ENCODE data around the gene ZBTB21.
"Not testable (repeated sequence)": the region's sequence is repeated elsewhere in the genome, so short reads cannot be mapped to it uniquely, and the experiment has no call there.

ZBTB21 gene

GRCh38 chr21:41957991-41958766 is 52.0 kb downstream of the ZBTB21 start:
- Mint-ChIP-seq H3K4me3 (no peak overlapping the region), H3K4me1 (peaks cover 32 to 51% of the 10 kb centered on the region in 2 donors), H3K27me3 (peaks cover 35 to 43% of the 10 kb centered on the region in 2 donors), H3K9me3 (no peaks in the 10 kb centered on the region), H3K27ac (no peak overlapping the region), H3K36me3 (peaks cover 0 to 7% of the 10 kb centered on the region in 2 donors)
- ATAC-seq (replicated peaks) = no peak
- no peak for DNase-seq

DNA sequence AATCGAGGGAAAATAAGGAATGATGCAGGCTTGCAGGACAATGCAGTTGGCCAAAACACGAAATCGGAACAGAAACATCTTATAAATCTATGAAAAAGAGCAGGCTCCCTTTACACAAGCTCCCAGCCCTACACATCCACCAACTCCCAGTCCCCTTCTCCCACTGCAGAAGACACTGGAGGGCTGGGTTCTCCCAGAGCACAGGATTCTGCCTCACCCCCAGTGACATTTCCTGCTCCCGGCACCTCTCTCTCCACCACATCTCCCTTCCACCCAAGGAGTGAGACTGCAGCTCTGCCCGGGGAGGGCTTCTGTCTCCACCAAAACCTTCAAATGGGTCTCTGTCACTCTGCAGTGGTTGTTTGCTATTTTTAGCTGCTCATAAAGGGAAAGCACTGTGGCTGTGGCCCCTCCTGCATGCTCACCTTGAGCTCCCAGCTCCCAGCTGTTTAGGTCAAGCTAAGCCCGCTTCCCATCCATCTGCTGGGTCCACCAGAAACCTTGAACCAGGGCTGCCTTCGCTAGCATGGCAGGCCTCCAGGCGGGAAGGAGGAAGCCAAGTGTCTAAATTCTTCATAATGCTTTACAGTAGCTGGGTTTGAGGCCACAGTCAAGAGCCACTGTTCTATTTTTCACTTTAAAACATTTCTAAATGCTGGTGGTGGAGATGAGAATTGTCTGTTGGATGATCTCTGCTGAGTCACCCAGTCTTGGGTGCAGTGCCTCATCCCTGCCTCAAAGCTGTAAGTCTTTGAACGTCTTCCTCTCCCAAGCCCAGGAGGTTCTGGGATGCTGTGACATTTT is 53.0 kb downstream of the ZBTB21 start:
- H3K27ac Mint-ChIP-seq = peak overlapping the region; percentile 70
- no peak for DNase-seq
- peaks cover 33 to 54% of the 10 kb centered on the region in 2 donors for H3K4me1 Mint-ChIP-seq
- no peak overlapping the region for H3K4me3 Mint-ChIP-seq
- peaks cover 0 to 7% of the 10 kb centered on the region in 2 donors for H3K36me3 Mint-ChIP-seq
- H3K9me3 Mint-ChIP-seq = no peaks in the 10 kb centered on the region
- peaks cover 30 to 38% of the 10 kb centered on the region in 2 donors for H3K27me3 Mint-ChIP-seq
- ATAC-seq (replicated peaks) = no peak

GRCh38 chr21:41955516-41955915 is 54.6 kb downstream of the ZBTB21 start:
- H3K27ac Mint-ChIP-seq = no peak overlapping the region
- no peaks in the 10 kb centered on the region for H3K9me3 Mint-ChIP-seq
- peaks cover 19 to 27% of the 10 kb centered on the region in 2 donors for H3K27me3 Mint-ChIP-seq
- H3K4me3 Mint-ChIP-seq = peak overlapping the region in 1 of 2 donors; percentile 18
- H3K4me1 Mint-ChIP-seq = peaks cover 27 to 43% of the 10 kb centered on the region in 2 donors
- ATAC-seq (replicated peaks) (peak; percentile 5 to 37), DNase-seq (no peak)
- H3K36me3 Mint-ChIP-seq = peaks cover 0 to 7% of the 10 kb centered on the region in 2 donors

DNA sequence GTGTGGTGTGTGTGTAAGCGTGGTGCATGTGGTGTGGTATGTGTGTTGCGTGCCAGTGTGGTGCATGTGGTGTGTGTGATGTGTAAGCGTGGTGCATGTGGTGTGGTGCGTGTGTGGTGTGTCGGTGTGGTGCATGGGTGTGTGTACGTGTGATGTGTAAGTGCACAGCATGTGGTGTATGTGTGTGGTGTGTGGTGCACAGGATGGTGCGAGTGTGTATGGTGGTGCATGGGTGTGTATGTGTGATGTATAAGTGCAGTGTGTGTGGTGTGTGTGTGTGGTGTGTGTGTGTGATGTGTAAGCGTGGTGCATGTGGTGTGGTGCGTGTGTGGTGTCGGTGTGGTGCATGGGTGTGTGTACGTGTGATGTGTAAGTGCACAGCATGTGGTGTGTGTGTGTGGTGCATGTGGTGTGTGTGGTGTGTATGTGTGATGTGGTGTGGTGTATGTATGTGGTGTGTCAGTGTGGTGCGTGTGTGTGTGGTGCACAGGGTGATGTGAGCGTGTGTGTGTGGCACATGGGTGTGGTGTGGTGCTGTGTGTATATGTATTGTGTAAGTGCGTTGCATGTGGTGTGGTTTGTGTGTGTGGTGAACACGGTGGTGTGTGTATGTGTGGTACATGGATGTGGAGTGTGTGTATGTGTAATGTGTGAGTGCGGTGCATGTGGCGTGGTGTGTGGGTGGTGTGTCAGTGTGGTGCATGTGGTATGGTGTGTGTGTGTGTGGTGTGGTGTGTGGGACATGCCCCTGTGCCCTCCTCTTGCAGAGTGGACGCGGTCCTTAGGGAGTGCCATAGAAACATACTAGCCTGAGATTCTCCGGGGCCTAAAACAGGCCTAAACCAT is 55.3 kb downstream of the ZBTB21 start:
- peaks cover 27 to 43% of the 10 kb centered on the region in 2 donors for H3K4me1 Mint-ChIP-seq
- peaks cover 2 to 7% of the 10 kb centered on the region in 2 donors for H3K36me3 Mint-ChIP-seq
- H3K27ac Mint-ChIP-seq = no peak overlapping the region
- H3K9me3 Mint-ChIP-seq = no peaks in the 10 kb centered on the region
- no peak for DNase-seq
- peaks cover 19 to 27% of the 10 kb centered on the region in 2 donors for H3K27me3 Mint-ChIP-seq
- no peak for ATAC-seq (replicated peaks)
- peak overlapping the region; percentile 59 to 75 for H3K4me3 Mint-ChIP-seq

DNA sequence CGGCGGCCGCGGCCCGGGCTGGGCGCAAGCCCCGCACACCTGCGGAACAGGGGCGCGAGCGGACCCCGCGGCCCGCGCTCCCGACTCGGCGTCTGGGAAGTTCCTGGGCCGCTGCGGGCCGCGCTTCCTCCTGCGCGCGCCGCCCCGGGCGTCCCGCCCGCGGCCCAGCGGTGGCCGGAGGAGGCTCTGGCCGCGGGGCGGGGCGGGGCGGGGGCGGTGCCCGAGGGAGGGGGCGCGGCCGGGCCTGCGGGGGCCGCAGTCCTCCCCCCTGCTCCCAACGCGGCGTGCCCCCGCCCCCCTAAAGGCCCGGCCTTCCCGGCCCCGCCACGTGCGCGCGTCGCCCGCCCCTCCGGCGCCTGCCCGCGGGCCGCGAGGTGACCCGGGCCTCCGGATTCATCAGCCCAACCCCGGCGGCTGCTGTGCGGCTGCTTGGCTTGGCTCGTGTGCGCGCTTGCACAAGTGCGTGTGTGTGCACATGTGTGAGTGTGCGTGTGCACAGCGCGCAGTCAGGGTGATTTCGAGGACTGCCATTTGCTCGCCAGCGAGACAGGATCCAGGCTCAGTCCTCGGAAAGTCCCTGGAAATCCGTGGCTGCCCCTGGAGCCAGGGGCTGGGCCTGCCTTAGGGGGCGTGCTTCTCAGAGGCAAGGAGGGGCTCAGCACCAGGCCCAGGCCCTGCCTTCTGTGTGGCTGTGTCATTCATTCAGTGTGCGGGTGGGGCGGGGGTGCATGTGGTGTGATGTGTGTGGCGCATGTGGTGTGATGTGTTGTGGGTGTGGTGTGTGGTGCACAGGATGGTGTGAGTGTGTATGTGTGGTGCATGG is 56.1 kb downstream of the ZBTB21 start, which contains the start of gene C2CD2:
TSS of gene C2CD2 (minus strand) at position 188 of the 823 bp plus-strand sequence. CDS start 370 bp downstream, outside the sequence.
- H3K9me3 Mint-ChIP-seq = peaks cover 0 to 2% of the 10 kb centered on the region in 2 donors
- H3K4me1 Mint-ChIP-seq = peaks cover 27 to 43% of the 10 kb centered on the region in 2 donors
- no peak within 1 kb of the TSS for H3K27ac Mint-ChIP-seq
- DNase-seq = no peak
- peak within 1 kb of the TSS; percentile 71 to 81 for H3K4me3 Mint-ChIP-seq
- peaks cover 19 to 27% of the 10 kb centered on the region in 2 donors for H3K27me3 Mint-ChIP-seq
- peaks cover 2 to 11% of the 10 kb centered on the region in 2 donors for H3K36me3 Mint-ChIP-seq
- ATAC-seq (replicated peaks) = peak; percentile 49 to 66

- Mint-ChIP-seq H3K9me3 (peaks cover 0 to 2% of the 10 kb centered on the region in 2 donors), H3K27me3 (peaks cover 19 to 27% of the 10 kb centered on the region in 2 donors), H3K27ac (no peak overlapping the region), H3K4me3 (peak overlapping the region; percentile 71 to 81), H3K4me1 (peaks cover 27 to 44% of the 10 kb centered on the region in 2 donors), H3K36me3 (peaks cover 2 to 11% of the 10 kb centered on the region in 2 donors)
- ATAC-seq (replicated peaks) (peak; percentile 31 to 40), DNase-seq (no peak)
Measured at GRCh38 chr21:41953249-41953830, 56.8 kb downstream of the ZBTB21 start.

DNA sequence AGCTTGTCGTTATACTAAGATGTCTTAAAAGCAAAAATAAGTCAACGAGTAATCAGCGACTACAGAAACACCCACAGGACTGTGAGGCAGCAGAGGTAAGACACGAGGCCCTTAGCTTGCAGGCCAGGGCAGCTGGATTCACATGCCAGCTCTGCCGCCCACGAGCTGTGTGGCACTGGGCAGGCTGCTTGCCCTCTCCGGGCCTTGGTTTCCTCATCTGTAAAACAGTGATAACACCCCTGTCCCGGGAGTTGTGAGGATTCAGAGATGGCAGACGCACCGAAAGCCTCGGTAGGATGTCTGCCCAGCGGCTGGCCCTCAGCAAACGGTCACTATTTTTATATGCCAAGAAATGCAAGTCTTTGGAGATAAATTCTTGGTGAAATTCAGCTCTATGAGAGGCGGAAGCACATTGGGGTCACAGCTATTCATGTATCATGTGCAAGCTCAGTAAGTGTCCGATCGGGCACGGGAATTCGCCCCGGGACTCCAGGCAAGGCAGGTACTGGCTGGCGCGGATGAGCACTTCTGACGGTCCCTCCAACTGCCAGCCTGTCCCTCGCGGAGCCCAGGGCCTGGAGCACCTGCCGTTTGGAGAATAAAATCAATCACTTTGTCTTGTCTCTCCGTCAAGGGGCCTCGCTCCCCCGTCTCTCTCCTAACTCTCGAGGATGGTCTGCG is 57.5 kb downstream of the ZBTB21 start:
- H3K27ac Mint-ChIP-seq = no peak overlapping the region

GRCh38 chr21:41951876-41952567 is 58.1 kb downstream of the ZBTB21 start:
- DNase-seq (no peak), ATAC-seq (replicated peaks) (no peak)
- Mint-ChIP-seq H3K4me3 (peak overlapping the region; percentile 23 to 81), H3K27me3 (peaks cover 17 to 24% of the 10 kb centered on the region in 2 donors), H3K4me1 (peaks cover 26 to 46% of the 10 kb centered on the region in 2 donors), H3K36me3 (peaks cover 2 to 11% of the 10 kb centered on the region in 2 donors), H3K9me3 (peaks cover 0 to 2% of the 10 kb centered on the region in 2 donors), H3K27ac (no peak overlapping the region)

More for the DNA sequence above, 57.5 kb downstream of the ZBTB21 start:
- Mint-ChIP-seq H3K36me3 (peaks cover 2 to 11% of the 10 kb centered on the region in 2 donors), H3K4me3 (peak overlapping the region; percentile 71 to 81), H3K4me1 (peaks cover 28 to 49% of the 10 kb centered on the region in 2 donors), H3K27me3 (peaks cover 19 to 27% of the 10 kb centered on the region in 2 donors), H3K9me3 (peaks cover 0 to 2% of the 10 kb centered on the region in 2 donors)
- DNase-seq = no peak
- no peak for ATAC-seq (replicated peaks)

DNA sequence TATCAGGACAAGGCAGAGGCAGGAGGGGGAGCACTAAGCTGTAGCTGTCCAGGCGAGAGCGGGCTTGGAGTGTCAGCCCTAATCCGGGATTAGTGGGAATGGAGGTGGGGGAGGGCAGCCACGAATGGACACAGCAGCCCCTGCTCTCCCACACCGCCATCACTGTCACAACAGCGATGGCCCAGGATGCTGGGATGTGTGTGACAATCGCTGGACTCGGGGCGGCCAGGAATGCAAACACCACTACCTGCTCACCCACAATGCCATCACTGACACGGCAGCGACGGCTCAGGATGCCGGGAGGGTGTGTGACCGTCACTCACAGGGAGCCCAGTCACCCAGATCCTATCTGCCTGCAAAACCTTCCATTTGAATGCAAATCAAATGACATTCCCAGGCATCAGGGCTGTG is 59.2 kb downstream of the ZBTB21 start:
- Mint-ChIP-seq H3K27me3 (peaks cover 11 to 13% of the 10 kb centered on the region in 2 donors), H3K4me1 (peaks cover 22 to 36% of the 10 kb centered on the region in 2 donors), H3K9me3 (peaks cover 0 to 2% of the 10 kb centered on the region in 2 donors), H3K27ac (no peak overlapping the region), H3K4me3 (no peak overlapping the region), H3K36me3 (peaks cover 2 to 11% of the 10 kb centered on the region in 2 donors)
- ATAC-seq (replicated peaks) (no peak), DNase-seq (no peak)

DNA sequence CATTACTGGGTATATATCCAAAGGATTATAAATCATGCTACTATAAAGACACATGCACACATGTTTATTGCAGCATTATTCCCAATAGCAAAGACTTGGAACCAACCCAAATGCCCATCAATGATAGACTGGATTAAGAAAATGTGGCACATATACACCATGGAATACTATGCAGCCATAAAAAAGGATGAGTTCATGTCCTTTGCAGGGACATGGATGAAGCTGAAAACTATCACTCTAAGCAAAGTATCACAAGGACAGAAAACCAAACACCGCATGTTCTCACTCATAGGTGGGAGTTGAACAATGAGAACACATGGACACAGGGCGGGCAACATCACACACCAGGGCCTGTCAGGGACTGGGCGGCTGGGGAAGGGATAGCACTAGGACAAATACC is 60.5 kb downstream of the ZBTB21 start:
- H3K4me3 Mint-ChIP-seq; DNase-seq; H3K27me3 Mint-ChIP-seq; H3K27ac Mint-ChIP-seq; H3K9me3 Mint-ChIP-seq; ATAC-seq (replicated peaks); H3K36me3 Mint-ChIP-seq: not testable (repeated sequence)
- peaks cover 11 to 23% of the 10 kb centered on the region in 2 donors for H3K4me1 Mint-ChIP-seq

DNA sequence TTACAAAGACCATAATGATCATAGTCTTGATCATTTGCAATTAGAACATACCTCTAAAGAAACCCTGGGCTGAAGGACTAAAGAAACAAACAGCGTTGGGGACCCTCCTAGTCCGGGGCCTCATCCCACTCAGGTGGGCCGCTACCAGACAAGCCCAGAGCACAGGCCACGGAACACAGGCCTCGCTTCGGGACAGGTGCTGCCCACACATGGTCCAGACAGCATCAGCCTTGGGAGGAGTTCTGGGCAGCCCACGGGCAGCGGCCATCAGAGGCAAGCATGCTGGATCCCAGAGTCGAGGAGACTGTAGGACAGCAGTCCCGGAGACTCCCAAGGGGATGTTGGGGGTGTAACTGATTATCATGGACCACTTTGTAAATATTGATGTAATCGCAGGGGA is 61.3 kb downstream of the ZBTB21 start:
- Mint-ChIP-seq H3K9me3 (peaks cover 2 to 4% of the 10 kb centered on the region in 2 donors), H3K4me3 (no peak overlapping the region), H3K36me3 (peaks cover 2 to 4% of the 10 kb centered on the region in 2 donors), H3K27ac (no peak overlapping the region), H3K4me1 (peaks cover 6 to 17% of the 10 kb centered on the region in 2 donors), H3K27me3 (no peaks in the 10 kb centered on the region)
- ATAC-seq (replicated peaks) (no peak), DNase-seq (no peak)

All from stimulated activated naive B cell treated with anti-CD40 and anti-IgM and Interleukin-4, amounts not matched to agents 10 μg/mL and 1 μg/mL and 100 μg/mL, for 72 hours (primary cell).